Measurements from ENCODE around the gene ZNF280B.
"Not testable (repeated sequence)": the region's sequence is repeated elsewhere in the genome, so short reads cannot be mapped to it uniquely, and the experiment has no call there.

The ZNF280B gene

DNA sequence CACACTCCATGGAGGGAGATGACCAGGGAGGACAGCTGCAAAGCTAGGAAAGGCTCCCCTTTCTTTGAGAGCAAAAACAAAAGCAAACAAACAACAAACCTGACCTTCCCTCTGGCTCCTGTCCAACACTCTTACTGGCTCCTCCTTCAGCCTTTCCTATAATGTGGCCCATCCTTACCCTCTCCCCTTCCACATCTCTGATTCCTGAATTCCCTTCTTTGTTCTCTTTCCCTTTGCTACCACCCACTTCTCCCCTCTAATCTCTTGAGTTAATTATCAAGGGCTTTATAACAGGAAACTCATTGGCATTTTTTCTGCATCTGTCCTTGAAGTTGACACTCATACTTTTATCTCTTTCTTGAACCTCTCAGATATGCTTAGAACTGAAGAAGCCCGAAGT, 56.3 kb downstream of the ZNF280B start:
- Mint-ChIP-seq H3K4me1 (ENCODE audit: low read depth) (no peaks in the 10 kb centered on the region), H3K4me3 (no peak overlapping the region), H3K27ac (no peak overlapping the region)

DNA sequence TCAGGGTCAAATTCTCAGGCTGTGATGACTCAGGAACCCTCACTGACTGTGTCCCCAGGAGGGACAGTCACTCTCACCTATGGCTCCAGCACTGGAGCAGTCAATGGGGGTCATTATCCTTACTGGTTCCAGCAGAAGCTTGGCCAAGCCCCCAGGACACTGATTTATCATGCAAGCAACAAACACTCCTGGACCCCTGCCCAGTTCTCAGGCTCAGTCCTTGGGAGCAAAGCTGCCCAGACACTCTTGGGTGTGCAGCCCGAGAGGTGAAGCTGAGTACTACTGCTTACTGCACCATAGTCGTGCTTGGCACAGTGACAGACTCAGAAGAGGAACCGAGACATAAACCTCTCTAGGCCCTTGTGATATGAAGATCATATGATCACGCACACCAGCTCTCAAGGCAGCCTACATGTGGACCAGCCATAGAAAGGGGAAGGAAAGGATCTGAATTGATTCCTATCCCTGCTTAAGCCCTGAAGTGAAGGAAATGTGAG, 58.2 kb downstream of the ZNF280B start:
- no peaks in the 10 kb centered on the region for H3K4me1 Mint-ChIP-seq (ENCODE audit: low read depth)
- peaks cover 9% of the 10 kb centered on the region for H3K9me3 Mint-ChIP-seq (ENCODE audit: low read depth)
- H3K36me3 Mint-ChIP-seq = peaks cover 8% of the 10 kb centered on the region
- no peak overlapping the region for H3K27ac Mint-ChIP-seq
- no peak overlapping the region for H3K4me3 Mint-ChIP-seq
- peaks cover 20% of the 10 kb centered on the region for H3K27me3 Mint-ChIP-seq

More for the DNA sequence above, 56.3 kb downstream of the ZNF280B start:
- Mint-ChIP-seq H3K36me3 (peaks cover 8% of the 10 kb centered on the region), H3K9me3 (ENCODE audit: low read depth) (peaks cover 9% of the 10 kb centered on the region), H3K27me3 (peaks cover 24% of the 10 kb centered on the region)

DNA sequence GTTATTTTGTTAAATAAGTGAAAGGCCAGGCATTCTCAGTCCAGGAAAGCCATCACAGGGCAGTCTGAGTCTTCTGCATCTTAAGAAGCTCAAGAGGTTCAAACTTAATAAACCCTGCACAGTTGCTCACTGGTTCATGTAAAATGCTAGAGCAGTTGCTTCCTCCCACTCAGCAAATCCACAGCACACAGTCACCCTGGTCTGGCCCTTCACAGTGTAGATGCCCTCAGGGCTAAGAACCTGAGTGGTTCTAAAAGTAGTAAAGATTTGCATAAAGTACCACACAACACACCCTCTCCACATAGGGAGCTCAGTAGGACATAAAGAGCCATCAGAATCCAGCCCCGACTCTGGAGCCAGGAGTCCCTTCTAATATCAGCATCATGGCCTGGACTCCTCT, 58.7 kb downstream of the ZNF280B start:
- H3K9me3 Mint-ChIP-seq (ENCODE audit: low read depth) = peaks cover 9% of the 10 kb centered on the region
- H3K4me1 Mint-ChIP-seq (ENCODE audit: low read depth) = no peaks in the 10 kb centered on the region
- no peak overlapping the region for H3K27ac Mint-ChIP-seq
- no peak overlapping the region for H3K4me3 Mint-ChIP-seq
- peaks cover 8% of the 10 kb centered on the region for H3K36me3 Mint-ChIP-seq
- peaks cover 18% of the 10 kb centered on the region for H3K27me3 Mint-ChIP-seq

DNA sequence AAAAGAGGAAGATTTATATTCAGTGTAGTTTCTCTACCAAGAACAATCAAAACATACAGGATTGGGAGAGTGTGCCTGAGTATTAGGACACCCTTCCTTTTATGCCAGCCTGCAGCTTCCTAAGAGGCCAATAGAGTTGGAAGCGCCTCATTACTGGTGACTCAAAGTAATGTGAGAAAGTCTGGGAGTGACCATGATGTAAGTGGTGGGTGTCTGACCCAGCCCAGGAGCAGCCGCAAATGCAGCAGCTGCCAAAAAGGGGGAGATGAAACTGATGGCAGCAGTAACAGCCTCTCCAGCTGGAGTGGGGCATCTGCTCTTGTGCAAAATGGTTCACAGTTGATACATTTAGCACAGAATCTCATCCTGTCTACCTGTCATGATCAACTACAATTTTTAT, 62.0 kb downstream of the ZNF280B start:
- Mint-ChIP-seq H3K4me1 (ENCODE audit: low read depth) (no peaks in the 10 kb centered on the region), H3K27ac (no peak overlapping the region), H3K27me3 (peaks cover 16% of the 10 kb centered on the region)

DNA sequence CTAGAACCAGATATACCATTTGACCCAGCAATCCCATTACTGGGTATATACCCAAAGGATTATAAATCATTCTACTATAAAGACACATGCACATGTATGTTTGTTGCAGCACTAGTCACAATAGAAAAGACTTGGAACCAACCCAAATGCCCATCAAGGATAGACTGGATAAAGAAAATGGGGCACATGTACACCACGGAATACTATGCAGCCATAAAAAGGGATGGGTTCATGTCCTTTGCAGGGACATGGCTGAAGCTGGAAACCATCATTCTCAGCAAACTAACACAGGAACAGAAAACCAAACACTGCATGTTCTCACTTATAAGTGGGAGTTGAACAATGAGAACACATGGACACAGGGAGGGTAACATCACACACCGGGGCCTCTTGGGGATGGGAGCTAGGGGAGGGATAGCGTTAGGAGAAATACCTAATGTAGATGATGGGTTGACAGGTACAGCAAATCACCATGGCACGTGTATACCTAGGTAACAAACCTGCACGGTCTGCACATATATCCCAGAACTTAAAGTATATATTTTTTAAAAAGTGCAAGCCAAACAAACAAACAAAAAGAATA, 64.4 kb downstream of the ZNF280B start:
- not testable (repeated sequence) for H3K4me1 Mint-ChIP-seq (ENCODE audit: low read depth); H3K36me3 Mint-ChIP-seq; H3K27ac Mint-ChIP-seq; H3K4me3 Mint-ChIP-seq; H3K9me3 Mint-ChIP-seq (ENCODE audit: low read depth)
- peaks cover 35% of the 10 kb centered on the region for H3K27me3 Mint-ChIP-seq

More for the DNA sequence above, 62.0 kb downstream of the ZNF280B start:
- Mint-ChIP-seq H3K36me3 (no peaks in the 10 kb centered on the region), H3K4me3 (no peak overlapping the region), H3K9me3 (ENCODE audit: low read depth) (no peaks in the 10 kb centered on the region)

DNA sequence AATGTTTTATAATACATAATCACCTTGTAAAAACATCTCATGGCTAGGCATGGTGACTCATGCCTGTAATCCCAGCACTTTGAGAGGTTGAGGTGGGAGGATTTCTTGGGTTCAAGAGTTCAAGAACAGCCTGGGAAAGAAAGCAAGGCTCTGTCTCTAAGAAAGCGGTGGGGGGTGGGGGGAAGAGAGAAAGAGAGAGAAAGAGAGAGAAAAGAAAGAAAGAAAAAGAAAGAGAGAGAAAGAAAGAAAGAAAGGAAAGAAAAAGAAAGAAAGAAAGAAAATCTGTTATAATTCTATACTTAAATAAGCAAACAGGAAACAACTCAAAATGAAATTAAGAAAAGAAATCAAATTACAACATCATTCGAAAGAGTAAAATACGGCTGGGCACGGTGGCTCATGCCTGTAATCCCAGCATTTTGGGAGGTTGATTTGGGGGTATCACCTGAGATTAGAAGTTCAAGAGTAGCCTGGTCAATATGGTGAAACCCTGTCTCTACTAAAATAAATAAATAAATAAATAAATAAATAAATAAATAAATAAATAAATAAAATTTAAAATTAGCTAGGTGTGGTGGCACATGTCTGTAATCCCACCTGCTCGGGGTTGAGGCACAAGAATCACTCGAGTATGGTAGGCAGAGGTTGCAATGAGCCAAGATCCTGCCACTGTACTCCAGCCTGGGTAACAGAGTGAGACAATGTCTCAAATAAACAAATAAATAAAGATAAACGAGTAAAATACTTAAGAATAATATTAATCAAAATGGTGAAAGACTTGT, 65.4 kb downstream of the ZNF280B start:
- no peak overlapping the region for H3K27ac Mint-ChIP-seq
- no peak overlapping the region for H3K4me3 Mint-ChIP-seq
- peaks cover 42% of the 10 kb centered on the region for H3K27me3 Mint-ChIP-seq
- peaks cover 2% of the 10 kb centered on the region for H3K36me3 Mint-ChIP-seq
- H3K4me1 Mint-ChIP-seq (ENCODE audit: low read depth) = no peaks in the 10 kb centered on the region
- H3K9me3 Mint-ChIP-seq (ENCODE audit: low read depth) = no peaks in the 10 kb centered on the region

GRCh38 chr22:22441626-22442025, 66.9 kb downstream of the ZNF280B start:
- peaks cover 46% of the 10 kb centered on the region for H3K27me3 Mint-ChIP-seq
- not testable (repeated sequence) for H3K9me3 Mint-ChIP-seq (ENCODE audit: low read depth); H3K4me3 Mint-ChIP-seq; H3K36me3 Mint-ChIP-seq; H3K27ac Mint-ChIP-seq; H3K4me1 Mint-ChIP-seq (ENCODE audit: low read depth)

DNA sequence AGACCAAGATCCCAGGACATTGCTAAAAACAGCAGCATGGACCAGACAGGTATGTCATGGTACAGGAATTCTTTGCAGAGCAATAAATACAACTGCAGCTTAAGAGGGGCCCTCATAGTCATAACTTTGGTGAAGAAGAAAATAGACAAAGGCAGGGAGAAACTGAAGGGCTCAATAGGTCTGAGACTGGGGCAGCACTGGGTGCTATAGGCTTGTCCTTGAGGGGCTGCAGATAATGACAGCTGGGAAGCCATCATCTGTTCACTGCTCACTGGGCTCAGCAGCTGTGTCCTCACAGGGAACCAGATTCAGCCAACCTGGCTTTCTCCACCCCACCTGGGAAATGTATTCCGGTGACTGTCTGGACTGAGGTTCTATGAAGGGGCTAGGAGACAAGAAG, 68.4 kb downstream of the ZNF280B start:
- Mint-ChIP-seq H3K4me1 (ENCODE audit: low read depth) (no peaks in the 10 kb centered on the region), H3K27me3 (peaks cover 49% of the 10 kb centered on the region), H3K4me3 (no peak overlapping the region), H3K9me3 (ENCODE audit: low read depth) (no peaks in the 10 kb centered on the region), H3K27ac (no peak overlapping the region), H3K36me3 (peaks cover 2% of the 10 kb centered on the region)

Data from activated naive CD8-positive, alpha-beta T cell (primary cell).